Caco-2 (cell line): ENCODE measurements around the gene GNPTAB. TPM values are rescaled to one million over a fixed set of nuclear protein-coding genes. Genes with fewer than 3 reads are reported as not detected.
"Not testable (repeated sequence)": the region's sequence is repeated elsewhere in the genome, so short reads cannot be mapped to it uniquely, and the experiment has no call there.

Experiments
- BruUV-seq: library from RNA; stranded (reverse); fragments of 400-500 nt; replicated peaks from 2 replicates; lab custom pipeline; 2021; lab: Mats Ljungman, UMichigan
- CTCF ChIA-PET: fragments of 300-600 bp; sonication (Branson Sonifier 250); formaldehyde crosslinking; loops from one replicate; lab custom pipeline; 2022; ENCODE audit warnings: antibody characterized with exemption; lab: Charles Lee
- POLR2A ChIA-PET: fragments of 300-600 bp; sonication (Branson Sonifier 250); formaldehyde crosslinking; loops from one replicate; lab custom pipeline; 2022; ENCODE audit warnings: antibody characterized with exemption; lab: Charles Lee
- DNase-seq, 2 experiments: peaks; one replicate each; pipeline versions ENCODE4 v3.0.0 to v3.0.0-alpha.2; 2020 to 2022
- H3K27me3 ChIP-seq: replicated peaks from 2 replicates; pipeline ENCODE4 v1.6.0; 2011; ENCODE audit warnings: low read length; ENCODE audit not compliant: control insufficient read depth, insufficient read depth
- H3K36me3 ChIP-seq: 2 replicates; pipeline ENCODE4 v1.5.1; 2011; ENCODE audit warnings: low read length; ENCODE audit not compliant: control insufficient read depth, insufficient read depth
- H3K4me1 ChIP-seq: fragments of 250-450 bp; sonication (Bioruptor Pico); 2 replicates; pipeline ENCODE4 v1.5.1; 2020; ENCODE audit warnings: mild to moderate bottlenecking
- H3K4me3 ChIP-seq: 2 replicates; pipeline ENCODE4 v1.5.1; 2011; ENCODE audit warnings: low read depth, mild to moderate bottlenecking, control low read depth, low read length
- H3K9me3 ChIP-seq: fragments of 250-450 bp; sonication (Bioruptor Pico); 2 replicates; pipeline ENCODE4 v1.5.1; 2020; ENCODE audit warnings: mild to moderate bottlenecking, moderate library complexity
- H3K27ac Mint-ChIP-seq: one replicate; pipeline ENCODE4 v1.8.0; 2022; ENCODE audit warnings: mixed read lengths; ENCODE audit not compliant: unreplicated experiment
- H3K27me3 Mint-ChIP-seq: one replicate; pipeline ENCODE4 v1.8.0; 2022; ENCODE audit warnings: mixed read lengths; ENCODE audit not compliant: insufficient read depth, unreplicated experiment
- H3K36me3 Mint-ChIP-seq: one replicate; pipeline ENCODE4 v1.8.0; 2022; ENCODE audit warnings: mild to moderate bottlenecking, mixed read lengths; ENCODE audit not compliant: insufficient read depth, unreplicated experiment
- H3K4me1 Mint-ChIP-seq: one replicate; pipeline ENCODE4 v1.8.0; 2022; ENCODE audit warnings: low read depth, mixed read lengths; ENCODE audit not compliant: unreplicated experiment
- H3K4me3 Mint-ChIP-seq: one replicate; pipeline ENCODE4 v1.8.0; 2022; ENCODE audit warnings: mild to moderate bottlenecking, moderate library complexity, mixed read lengths; ENCODE audit not compliant: unreplicated experiment
- H3K9me3 Mint-ChIP-seq: one replicate; pipeline ENCODE4 v1.8.0; 2022; ENCODE audit warnings: mixed read lengths; ENCODE audit not compliant: unreplicated experiment
- CTCF ChIP-seq, 2 experiments: fragments of 200-600 bp in 1 of 2; IDR thresholded peaks; 1 replicate in 1 of 2; 2 replicates in 1 of 2; pipeline versions ENCODE4 v1.5.1 to v1.8.0; 2011 to 2022; ENCODE audit warnings: antibody characterized with exemption in 1 of 2, control low read depth in 1 of 2, inconsistent platforms in 1 of 2, low read depth in 1 of 2, low read length in 1 of 2, mild to moderate bottlenecking in 1 of 2, moderate library complexity in 1 of 2; ENCODE audit not compliant: insufficient read depth in 1 of 2, severe bottlenecking in 1 of 2, unreplicated experiment in 1 of 2
- intact Hi-C: fragments of 100-400 bp; cut with micrococcal nuclease; formaldehyde crosslinking; loops from one replicate; pipeline ENCODE4 v1.10.0; 2022; ENCODE audit not compliant: unreplicated experiment
- total RNA-seq: library from RNA; stranded (reverse); gene quantifications from 2 replicates; pipeline ENCODE4 v1.2.3, GENCODE V29; 2022

The GNPTAB gene
- total RNA-seq, 1 experiment from 2014 or later = 39.1 TPM

DNA sequence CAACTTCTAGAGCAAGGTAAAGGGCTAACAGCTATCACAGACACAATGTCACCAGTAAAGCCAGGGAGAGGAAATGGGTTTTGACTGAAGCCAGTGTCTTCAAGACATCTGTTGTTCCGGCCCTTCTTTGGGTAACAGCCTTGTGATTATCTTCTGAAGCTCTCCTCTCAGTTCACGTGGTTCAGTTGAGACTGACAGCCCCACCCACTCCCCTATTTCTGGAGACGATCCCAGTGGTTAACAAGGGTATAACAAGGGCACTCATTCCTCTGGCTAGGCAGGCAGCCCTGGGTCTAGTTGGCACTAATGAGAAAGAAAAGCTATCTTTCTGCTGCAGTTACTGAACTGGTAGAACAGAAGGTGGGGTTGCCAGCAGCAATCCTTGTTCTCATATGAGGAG is 6.9 kb downstream of the GNPTAB start:
- no peak overlapping the region for H3K4me3 ChIP-seq
- H3K27me3 ChIP-seq = no peaks in the 10 kb centered on the region
- no peaks in the 10 kb centered on the region for H3K4me1 ChIP-seq
- intact Hi-C loops = no loop called here
- H3K9me3 Mint-ChIP-seq = peaks cover 4% of the 10 kb centered on the region
- CTCF ChIA-PET = interaction anchor here (0.6 kb wide), 1 partner anchor 12 kb away, joined by 3 read pairs; no protein-coding TSS in a partner anchor
- peaks cover 4% of the 10 kb centered on the region for H3K4me1 Mint-ChIP-seq
- no peaks in the 10 kb centered on the region for H3K27me3 Mint-ChIP-seq
- peak in 1 of 2 experiments; percentile 40 for DNase-seq
- POLR2A ChIA-PET = no interaction called here
- no TSS peak for BruUV-seq
- H3K36me3 Mint-ChIP-seq = no peaks in the 10 kb centered on the region
- no peak for TF ChIP-seq CTCF (IDR thresholded peaks at IDR 0.05; ENCODE audit: insufficient read depth in 1 of 2, low read depth in 1 of 2, low read length in 1 of 2, severe bottlenecking in 1 of 2, unreplicated experiment in 1 of 2)
- H3K9me3 ChIP-seq = no peaks in the 10 kb centered on the region
- no peak overlapping the region for H3K27ac Mint-ChIP-seq
- no peak overlapping the region for H3K4me3 Mint-ChIP-seq
- no peaks in the 10 kb centered on the region for H3K36me3 ChIP-seq

- peaks cover 6% of the 10 kb centered on the region for H3K9me3 Mint-ChIP-seq
- H3K27ac Mint-ChIP-seq = no peak overlapping the region
- no peak for DNase-seq
- CTCF ChIA-PET = no interaction called here
- Histone ChIP-seq H3K36me3 (no peaks in the 10 kb centered on the region), H3K4me1 (no peaks in the 10 kb centered on the region), H3K27me3 (no peaks in the 10 kb centered on the region), H3K4me3 (no peak overlapping the region), H3K9me3 (no peaks in the 10 kb centered on the region)
- POLR2A ChIA-PET = no interaction called here
- H3K4me1 Mint-ChIP-seq = peaks cover 4% of the 10 kb centered on the region
- no TSS peak for BruUV-seq
- no peaks in the 10 kb centered on the region for H3K27me3 Mint-ChIP-seq
- intact Hi-C loops = no loop called here
- TF ChIP-seq CTCF (IDR thresholded peaks at IDR 0.05; ENCODE audit: insufficient read depth in 1 of 2, low read depth in 1 of 2, low read length in 1 of 2, severe bottlenecking in 1 of 2, unreplicated experiment in 1 of 2) = no peak
- H3K4me3 Mint-ChIP-seq = no peak overlapping the region
- no peaks in the 10 kb centered on the region for H3K36me3 Mint-ChIP-seq
Observed at GRCh38 chr12:101823039-101823438, 7.7 kb downstream of the GNPTAB start.

DNA sequence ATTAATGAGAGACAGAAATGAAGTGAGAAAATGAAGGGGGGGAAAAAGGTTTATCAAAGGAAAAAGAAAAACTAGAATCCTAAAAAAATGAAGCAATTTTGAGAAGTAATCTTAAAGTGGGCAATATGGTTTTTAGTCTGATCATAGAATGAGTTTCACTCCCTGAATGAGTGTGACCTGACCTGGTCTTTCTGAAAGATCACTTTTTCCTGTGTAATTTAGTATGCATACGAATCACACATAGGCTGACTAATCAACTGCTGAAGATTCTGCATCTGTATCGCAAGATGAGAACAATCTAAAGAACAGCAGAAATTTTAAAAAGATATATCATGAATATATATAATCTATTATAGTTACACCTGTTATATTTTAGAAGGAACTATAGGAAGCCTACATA is 11.3 kb downstream of the GNPTAB start:
- no peak for TF ChIP-seq CTCF (IDR thresholded peaks at IDR 0.05; ENCODE audit: insufficient read depth in 1 of 2, low read depth in 1 of 2, low read length in 1 of 2, severe bottlenecking in 1 of 2, unreplicated experiment in 1 of 2)
- intact Hi-C loops = no loop called here
- no peak for DNase-seq
- no TSS peak for BruUV-seq
- Histone ChIP-seq H3K4me1 (no peaks in the 10 kb centered on the region), H3K27me3 (no peaks in the 10 kb centered on the region), H3K36me3 (no peaks in the 10 kb centered on the region), H3K4me3 (no peak overlapping the region), H3K9me3 (no peaks in the 10 kb centered on the region)
- peaks cover 6% of the 10 kb centered on the region for H3K9me3 Mint-ChIP-seq
- CTCF ChIA-PET = no interaction called here
- no peaks in the 10 kb centered on the region for H3K4me1 Mint-ChIP-seq
- no peaks in the 10 kb centered on the region for H3K36me3 Mint-ChIP-seq
- POLR2A ChIA-PET = no interaction called here
- no peak overlapping the region for H3K4me3 Mint-ChIP-seq
- no peaks in the 10 kb centered on the region for H3K27me3 Mint-ChIP-seq
- H3K27ac Mint-ChIP-seq = no peak overlapping the region

DNA sequence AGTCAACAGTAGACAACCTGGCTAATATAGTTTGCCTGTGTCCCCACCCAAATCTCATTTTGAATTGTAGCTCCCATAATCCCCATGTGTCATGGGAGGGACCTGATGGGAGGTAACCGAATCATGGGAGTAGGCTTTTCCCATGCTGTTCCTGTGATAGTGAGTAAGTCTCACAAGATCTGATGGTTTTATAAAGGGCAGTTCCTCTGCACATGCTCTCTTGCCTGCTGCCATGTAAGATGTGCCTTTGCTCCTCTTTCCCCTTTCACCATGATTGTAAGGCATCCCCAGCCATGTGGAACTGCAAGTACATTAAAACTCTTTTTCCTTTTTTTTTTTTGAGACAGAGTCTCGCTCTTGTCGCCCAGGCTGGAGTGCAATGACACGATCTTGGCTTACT is 12.1 kb downstream of the GNPTAB start:
- H3K4me3 ChIP-seq, POLR2A ChIA-PET, H3K27me3 Mint-ChIP-seq, BruUV-seq, H3K9me3 Mint-ChIP-seq, intact Hi-C loops, H3K4me1 ChIP-seq, CTCF ChIA-PET, H3K4me1 Mint-ChIP-seq, H3K9me3 ChIP-seq, DNase-seq, H3K27ac Mint-ChIP-seq, H3K36me3 ChIP-seq, H3K27me3 ChIP-seq, H3K4me3 Mint-ChIP-seq, H3K36me3 Mint-ChIP-seq: not testable (repeated sequence)
